ENCODE results near the gene BAMBI. TPM values are rescaled to one million over a fixed set of nuclear protein-coding genes. Genes with fewer than 3 reads are reported as not detected.

BAMBI gene
- total RNA-seq (2021) (3.3 and 4.5 TPM in 2 replicates), Bru-seq, nascent RNA (percentile 45 among the genes with signal in this experiment), BruChase-seq, experiment 1, labeled RNA remaining after a 2-hour chase (percentile 56 among the genes with signal in this experiment), BruChase-seq, experiment 2, labeled RNA remaining after a 6-hour chase (percentile 34 among the genes with signal in this experiment)
- long read RNA-seq, transcript BAMBI-201 (3 exons, 1,877 nt), result major isoform, 15 of 15 reads
- long read RNA-seq, partial matches to known transcripts, result 0 of 15 reads
- long read RNA-seq, other reads (novel, unspliced or antisense), result 0 of 15 reads

GRCh38 chr10:28676968-28677887 is at the start of gene BAMBI:
TSS of gene BAMBI (plus strand) at chr10:28677521. CDS start at chr10:28677898, 377 bp downstream.
- BruUV-seq (replicated peaks), result no TSS peak
- CTCF ChIA-PET, result interaction anchor here (0.6 to 0.8 kb wide), 3 partner anchors 452 to 627 kb away, joined by 3 read pairs; no protein-coding TSS in a partner anchor

GRCh38 chr10:28628184-28628893 is 49.0 kb upstream of the BAMBI start:
- no peaks in the 10 kb centered on the region for H3K9me2 ChIP-seq (ENCODE audit: insufficient read depth)
- H4K20me1 ChIP-seq (ENCODE audit: insufficient read depth), result no peaks in the 10 kb centered on the region
- peaks cover 7% of the 10 kb centered on the region; the same call in 1 of the 2 replicates for H3K4me1 ChIP-seq (replicated peaks; ENCODE audit: insufficient read depth)
- intact Hi-C loops (cut with micrococcal nuclease; ENCODE audit: unreplicated experiment), result loop anchor here (1.0 to 5.0 kb wide), 4 partner anchors 34 to 821 kb away; no protein-coding TSS in a partner anchor
- peaks cover 4% of the 10 kb centered on the region; the same call in 1 of the 2 replicates for H3F3A ChIP-seq (ENCODE audit: insufficient read depth, low read depth)
- no peaks in the 10 kb centered on the region for H3K27me3 ChIP-seq (ENCODE audit: insufficient read depth, low read depth)
- no peak overlapping the region for H2AFZ ChIP-seq
- POLR2A ChIA-PET (ENCODE audit: unreplicated experiment), result interaction anchor here (0.5 to 0.7 kb wide), 3 partner anchors 475 to 881 kb away, joined by 3 read pairs; no protein-coding TSS in a partner anchor
- no TSS peak for BruUV-seq (replicated peaks)
- H3K79me2 ChIP-seq (ENCODE audit: low read depth), result no peaks in the 10 kb centered on the region
- H3K36me3 ChIP-seq (ENCODE audit: low read depth), result no peaks in the 10 kb centered on the region
- CTCF ChIA-PET, result interaction anchor here (0.6 to 1.5 kb wide), 3 partner anchors 36 to 676 kb away, joined by 3 to 4 read pairs (median 3); partner anchors contain the start of gene WAC
- TF ChIP-seq EZH2 (IDR thresholded peaks at IDR 0.05; ENCODE audit: low read depth) (no peak), CTCF (conservative IDR thresholded peaks at IDR 0.05) (peak; percentile 91)
- H3K9me3 ChIP-seq (ENCODE audit: insufficient read depth, low read depth), result no peaks in the 10 kb centered on the region
- DNase-seq, result peak; percentile 51 to 74
- H3K4me2 ChIP-seq, result peak overlapping the region; percentile 6
- no peak overlapping the region for H3K27ac ChIP-seq
- no peak overlapping the region for H3K4me3 ChIP-seq

More at GRCh38 chr10:28676968-28677887, at the start of gene BAMBI:
- Histone ChIP-seq H3K4me2 (peak within 1 kb of the TSS; percentile 76), H3K4me3 (peak within 1 kb of the TSS; percentile 55), H3K4me1 (replicated peaks; ENCODE audit: insufficient read depth) (no peaks in the 10 kb centered on the region), H3K9me2 (ENCODE audit: insufficient read depth) (no peaks in the 10 kb centered on the region), H3K9me3 (ENCODE audit: insufficient read depth, low read depth) (no peaks in the 10 kb centered on the region), H2AFZ (peak within 1 kb of the TSS; percentile 64; the same call in 1 of the 2 replicates), H4K20me1 (ENCODE audit: insufficient read depth) (no peaks in the 10 kb centered on the region; the same call in 1 of the 2 replicates), H3K79me2 (ENCODE audit: low read depth) (peaks cover 16% of the 10 kb centered on the region), H3K36me3 (ENCODE audit: low read depth) (no peaks in the 10 kb centered on the region; the same call in 1 of the 2 replicates), H3K27me3 (ENCODE audit: insufficient read depth, low read depth) (peaks cover 8% of the 10 kb centered on the region; the same call in 1 of the 2 replicates), H3K27ac (no peak within 1 kb of the TSS), H3F3A (ENCODE audit: insufficient read depth, low read depth) (no peaks in the 10 kb centered on the region)
- POLR2A ChIA-PET (ENCODE audit: unreplicated experiment), result interaction anchor here (0.5 to 0.6 kb wide), 2 partner anchors 428 to 630 kb away, joined by 3 read pairs; no protein-coding TSS in a partner anchor
- intact Hi-C loops (cut with micrococcal nuclease; ENCODE audit: unreplicated experiment), result loop anchor here (2.0 to 10.0 kb wide), 4 partner anchors 138 to 454 kb away; no protein-coding TSS in a partner anchor
- TF ChIP-seq CTCF (conservative IDR thresholded peaks at IDR 0.05) (peak; percentile 28; the same call in 1 of the 2 replicates), EZH2 (IDR thresholded peaks at IDR 0.05; ENCODE audit: low read depth) (no peak)
- peak; percentile 43 to 93 for DNase-seq

All from PC-9 (cell line).